ENCODE measurements around the gene OST4.

The OST4 gene

DNA sequence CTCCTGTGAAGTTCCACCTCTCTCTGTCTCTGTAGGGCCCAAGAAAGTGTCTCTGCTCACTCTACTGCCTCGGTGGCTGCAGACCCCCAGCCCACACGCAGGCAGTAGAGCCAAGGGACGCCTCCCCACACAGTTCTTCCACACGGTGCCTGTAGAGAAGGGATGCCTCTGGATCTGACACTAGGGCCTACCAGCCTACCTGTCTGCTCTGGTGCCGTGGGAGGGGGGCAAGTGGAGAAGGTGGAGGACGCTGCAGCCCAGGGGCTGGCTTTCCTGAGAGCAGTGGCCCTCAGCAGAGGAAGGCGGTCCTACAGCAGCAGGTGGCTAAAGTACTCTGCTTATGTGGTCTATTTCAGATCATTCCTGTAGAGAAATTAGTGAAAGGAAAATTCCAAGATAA, 47.7 kb downstream of the OST4 start:
- DNase-seq = no peak

DNA sequence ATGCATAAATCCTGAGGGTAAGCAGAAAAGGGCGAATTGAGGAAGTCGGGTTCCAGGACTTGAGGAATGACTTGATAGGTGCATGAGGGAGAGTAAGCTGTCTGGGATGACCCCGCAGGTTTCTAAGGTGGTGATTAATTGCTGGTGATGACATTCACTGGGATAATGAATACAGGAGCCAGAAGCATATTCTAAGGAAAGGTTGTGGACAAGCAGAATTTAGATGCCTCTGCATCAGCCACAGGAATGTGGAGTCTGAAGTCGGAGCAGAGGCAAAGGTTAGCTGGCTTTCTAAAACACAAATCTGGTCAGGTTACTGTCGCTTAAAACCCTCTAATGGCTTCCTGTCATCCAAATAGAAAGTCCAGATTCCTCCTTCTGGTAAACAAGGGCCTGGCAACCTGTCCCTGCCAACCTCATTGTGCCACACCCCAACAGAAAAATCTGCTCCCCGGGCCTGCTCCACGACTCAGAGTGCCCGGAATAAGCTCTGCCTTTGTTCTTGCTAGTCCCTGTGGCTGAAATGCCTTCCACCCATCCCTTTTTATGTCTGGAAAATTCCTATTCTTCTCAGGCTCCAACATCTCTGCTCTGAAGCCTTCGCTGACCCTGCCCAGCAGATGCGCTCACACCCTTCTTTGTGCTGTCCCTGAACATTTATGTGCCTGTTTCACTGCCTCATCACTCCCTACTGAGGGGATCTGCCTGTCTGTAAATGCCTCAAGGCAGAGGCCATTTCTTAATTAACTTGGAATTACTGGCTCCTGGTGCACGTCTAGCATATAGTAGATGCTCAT, 50.0 kb downstream of the OST4 start:
- DNase-seq = no peak

Data from CD4-positive, alpha-beta T cell treated with Interleukin-17A for 4 hours (primary cell).